Fibroblast of pulmonary artery (primary cell): ENCODE data around the gene EYS.
"Not testable (repeated sequence)": the region's sequence is repeated elsewhere in the genome, so short reads cannot be mapped to it uniquely, and the experiment has no call there.

ENCODE experiments used
- DNase-seq: peaks from one replicate; pipeline ENCODE4 v3.0.0-alpha.2; 2010; ENCODE audit warnings: low read depth
- H3K4me3 ChIP-seq: replicated peaks from 2 replicates; pipeline ENCODE4 v1.5.1; 2011; ENCODE audit warnings: low read depth, mild to moderate bottlenecking, control low read depth, low read length, moderate library complexity
- TF ChIP-seq, protein P1 (sequence below): IDR thresholded peaks from 2 replicates; pipeline ENCODE4 v1.5.1; 2011; ENCODE audit warnings: mild to moderate bottlenecking, control low read depth, low read length, inconsistent platforms; ENCODE audit errors: missing control alignments

Gene EYS

DNA sequence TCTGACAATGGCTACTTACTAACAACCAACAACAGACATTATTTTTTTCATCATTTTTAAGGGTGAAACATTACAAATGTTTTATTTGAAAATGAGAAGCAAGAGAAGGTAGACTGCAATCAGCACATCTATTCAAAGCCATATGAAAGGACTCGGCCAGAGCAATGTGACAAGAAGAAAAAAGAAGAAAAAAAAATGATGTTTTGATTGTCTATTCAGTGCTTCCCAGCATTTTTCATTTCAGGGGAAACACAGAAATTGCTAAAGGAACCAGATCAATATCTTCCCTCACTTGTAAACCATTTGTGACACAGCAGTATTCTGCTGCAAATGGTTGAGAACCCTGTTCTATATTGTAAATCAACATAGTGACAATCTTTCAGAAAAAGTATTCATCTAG is 270.7 kb downstream of the EYS start:
- TF ChIP-seq, protein P1, sequence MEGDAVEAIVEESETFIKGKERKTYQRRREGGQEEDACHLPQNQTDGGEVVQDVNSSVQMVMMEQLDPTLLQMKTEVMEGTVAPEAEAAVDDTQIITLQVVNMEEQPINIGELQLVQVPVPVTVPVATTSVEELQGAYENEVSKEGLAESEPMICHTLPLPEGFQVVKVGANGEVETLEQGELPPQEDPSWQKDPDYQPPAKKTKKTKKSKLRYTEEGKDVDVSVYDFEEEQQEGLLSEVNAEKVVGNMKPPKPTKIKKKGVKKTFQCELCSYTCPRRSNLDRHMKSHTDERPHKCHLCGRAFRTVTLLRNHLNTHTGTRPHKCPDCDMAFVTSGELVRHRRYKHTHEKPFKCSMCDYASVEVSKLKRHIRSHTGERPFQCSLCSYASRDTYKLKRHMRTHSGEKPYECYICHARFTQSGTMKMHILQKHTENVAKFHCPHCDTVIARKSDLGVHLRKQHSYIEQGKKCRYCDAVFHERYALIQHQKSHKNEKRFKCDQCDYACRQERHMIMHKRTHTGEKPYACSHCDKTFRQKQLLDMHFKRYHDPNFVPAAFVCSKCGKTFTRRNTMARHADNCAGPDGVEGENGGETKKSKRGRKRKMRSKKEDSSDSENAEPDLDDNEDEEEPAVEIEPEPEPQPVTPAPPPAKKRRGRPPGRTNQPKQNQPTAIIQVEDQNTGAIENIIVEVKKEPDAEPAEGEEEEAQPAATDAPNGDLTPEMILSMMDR, result no peak
- no peak overlapping the region for H3K4me3 ChIP-seq
- no peak for DNase-seq

DNA sequence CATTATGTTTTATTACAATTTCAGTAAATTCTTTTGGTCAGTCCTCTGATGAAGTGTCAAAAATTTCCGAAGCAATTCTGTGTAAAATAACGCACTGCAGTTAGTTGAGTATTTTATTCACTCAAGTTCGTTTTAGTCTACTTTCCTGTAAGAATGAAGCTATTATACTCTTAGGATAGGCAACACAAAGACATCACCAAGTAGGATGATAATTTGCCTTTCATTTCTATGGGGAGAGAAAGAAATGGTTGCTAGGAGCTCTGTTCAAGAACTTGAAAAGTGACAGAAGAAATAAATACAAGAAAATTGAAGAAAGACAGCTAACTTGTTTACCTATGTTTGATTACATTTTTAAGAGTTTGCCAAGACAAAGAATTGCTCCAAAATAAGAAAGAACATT is 290.4 kb downstream of the EYS start:
- no peak overlapping the region for H3K4me3 ChIP-seq

DNA sequence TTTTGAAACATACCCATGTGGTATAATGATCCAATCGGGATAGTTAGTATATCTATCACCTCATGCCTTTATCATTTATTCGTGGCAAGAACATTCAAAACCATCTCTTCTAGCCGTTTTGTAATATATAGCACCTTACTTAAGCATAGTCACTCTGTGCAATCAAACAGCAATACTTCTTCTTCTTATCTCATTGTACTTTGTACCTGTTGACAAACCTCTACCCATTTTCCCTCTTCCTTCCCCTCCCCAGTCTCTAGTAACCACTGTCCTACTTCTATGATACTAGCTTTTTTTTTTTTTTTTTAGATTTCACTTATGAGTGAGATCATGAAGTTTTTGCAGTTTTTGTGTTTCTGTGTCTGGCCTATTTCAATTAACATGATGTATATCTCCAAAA is 296.7 kb downstream of the EYS start:
- no peak for DNase-seq
- TF ChIP-seq, protein P1, result no peak
- no peak overlapping the region for H3K4me3 ChIP-seq

More for the DNA sequence above, 290.4 kb downstream of the EYS start:
- no peak for DNase-seq
- TF ChIP-seq, protein P1, result no peak

DNA sequence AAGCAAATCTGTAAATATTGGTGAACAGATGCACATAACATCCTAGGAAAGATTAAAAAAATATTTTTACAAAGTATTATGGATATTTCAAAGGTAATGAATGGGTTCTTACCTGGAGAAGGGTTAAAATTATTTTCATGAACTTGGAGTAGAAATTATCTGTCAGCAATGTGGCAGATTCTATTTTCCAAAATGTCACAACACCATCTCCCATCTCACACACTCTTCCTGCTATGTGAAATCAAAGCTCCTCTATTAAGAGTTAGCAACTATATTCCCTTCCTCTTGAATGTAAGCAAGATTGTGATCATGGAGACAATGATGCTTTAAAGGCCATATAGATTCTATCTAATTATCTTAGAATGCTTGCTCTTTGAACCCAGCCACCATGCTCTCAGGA is 304.5 kb downstream of the EYS start:
- DNase-seq, result no peak
- H3K4me3 ChIP-seq, result no peak overlapping the region
- TF ChIP-seq, protein P1, result no peak

DNA sequence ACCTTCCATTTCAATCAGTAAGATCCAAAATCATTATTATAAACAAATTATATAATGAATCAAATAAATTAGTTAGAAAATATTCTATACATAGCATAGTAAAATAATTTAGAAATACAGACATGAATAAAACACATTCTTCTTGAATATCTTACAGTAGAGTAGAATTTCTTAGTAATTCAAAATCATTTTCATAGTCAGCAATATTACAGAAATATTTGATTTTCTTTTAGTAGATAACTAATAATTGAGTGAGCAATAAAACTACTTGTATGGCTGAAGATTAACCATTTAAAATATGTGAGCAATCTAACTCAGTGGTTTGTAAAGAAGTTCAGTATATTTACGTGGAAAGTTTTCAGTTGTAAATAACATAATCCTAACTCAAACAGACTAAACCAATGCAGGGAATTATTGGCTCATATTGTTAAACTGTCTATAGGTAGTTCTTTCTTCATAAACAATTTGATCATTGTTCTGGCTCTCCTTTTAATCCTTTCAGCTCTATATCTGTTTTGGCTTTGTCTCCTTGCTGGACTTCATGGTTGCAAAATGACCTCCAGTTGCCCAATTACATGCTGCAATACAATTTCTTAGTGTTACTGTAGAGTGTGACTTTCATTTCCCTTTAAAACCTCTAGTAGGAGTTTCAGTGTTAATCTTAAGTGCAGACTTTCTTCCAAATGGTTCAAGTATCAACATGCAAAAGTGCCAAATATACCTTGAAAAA is 307.5 kb downstream of the EYS start:
- TF ChIP-seq, protein P1, result no peak
- DNase-seq, result no peak
- H3K4me3 ChIP-seq, result no peak overlapping the region

DNA sequence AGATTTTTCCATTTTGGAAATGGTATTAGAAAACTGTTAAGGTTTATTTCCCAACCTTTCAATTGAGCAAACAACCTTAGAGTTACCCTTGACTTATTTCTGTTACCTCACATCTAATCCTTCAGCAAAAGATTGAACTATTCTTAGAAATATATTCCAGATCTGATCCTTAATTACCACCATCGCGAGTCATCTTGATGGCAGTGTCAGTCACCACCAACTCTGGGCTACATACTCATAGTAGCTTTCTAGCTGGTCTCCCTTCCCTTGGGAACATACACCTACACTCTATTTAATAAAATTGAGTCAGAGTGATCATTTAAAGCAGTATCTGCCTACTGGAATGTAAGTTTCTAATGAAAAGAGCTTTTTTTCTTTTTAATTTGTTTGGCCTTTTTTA is 308.2 kb downstream of the EYS start:
- no peak overlapping the region for H3K4me3 ChIP-seq
- no peak for DNase-seq
- TF ChIP-seq, protein P1, result no peak

DNA sequence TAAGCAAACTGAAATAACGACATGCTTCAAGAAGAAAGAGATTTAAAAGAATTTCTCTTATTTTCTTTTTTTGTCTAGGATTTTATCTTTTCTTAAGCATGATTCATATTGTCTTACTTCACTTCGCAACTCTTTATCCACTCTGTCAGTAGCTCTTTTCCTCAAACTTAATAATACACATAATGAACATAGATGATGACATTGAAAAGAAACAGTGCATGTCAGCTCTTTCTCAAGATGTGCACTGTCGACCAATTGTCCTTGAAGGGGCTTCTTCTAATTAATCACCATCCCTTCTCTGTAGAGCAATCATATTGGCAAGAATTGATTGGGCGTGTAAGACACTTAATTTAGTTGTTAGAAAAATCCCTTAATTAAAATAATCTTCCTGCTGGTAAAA is 356.5 kb downstream of the EYS start:
- TF ChIP-seq, protein P1, result no peak
- DNase-seq, result no peak
- no peak overlapping the region for H3K4me3 ChIP-seq

DNA sequence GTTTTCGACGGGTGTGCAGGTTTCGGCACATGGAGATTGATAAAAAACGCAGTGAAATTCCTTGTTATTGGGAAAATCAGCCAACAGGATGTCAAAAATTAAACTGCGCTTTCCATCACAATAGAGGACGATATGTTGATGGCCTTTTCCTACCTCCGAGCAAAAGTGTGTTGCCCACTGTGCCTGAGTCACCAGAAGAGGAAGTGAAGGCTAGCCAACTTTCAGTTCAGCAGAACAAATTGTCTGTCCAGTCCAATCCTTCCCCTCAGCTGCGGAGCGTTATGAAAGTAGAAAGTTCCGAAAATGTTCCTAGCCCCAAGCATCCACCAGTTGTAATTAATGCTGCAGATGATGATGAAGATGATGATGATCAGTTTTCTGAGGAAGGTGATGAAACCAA is 404.4 kb downstream of the EYS start:
- H3K4me3 ChIP-seq, DNase-seq: not testable (repeated sequence)
